HepG2 (cell line): ENCODE results near the gene ZFP64. TPM values are rescaled to one million over a fixed set of nuclear protein-coding genes. Genes with fewer than 3 reads are reported as not detected.

Source experiments
- CC2D1A ChIP-seq: sonication (generic); formaldehyde crosslinking; IDR thresholded peaks from 2 replicates; pipeline ENCODE4 v1.8.1; 2023; ENCODE audit warnings: mild to moderate bottlenecking, missing genetic modification reagents
- CCAR2 ChIP-seq: fragments of 200-400 bp; formaldehyde crosslinking; optimal IDR thresholded peaks from 2 replicates; pipeline ENCODE3; 2018; ENCODE audit warnings: low read depth, mild to moderate bottlenecking, low read length, moderate library complexity
- CREM ChIP-seq, 2 experiments: sonication (generic) in 1 of 2; formaldehyde crosslinking in 1 of 2; IDR thresholded peaks; 2 replicates each; pipeline versions ENCODE4 v1.4.0 to v1.6.1; 2016 to 2020; ENCODE audit warnings: antibody characterized with exemption in 1 of 2, mild to moderate bottlenecking in 1 of 2, missing genetic modification reagents in 1 of 2
- E2F1 ChIP-seq: sonication (generic); formaldehyde crosslinking; IDR thresholded peaks from 2 replicates; pipeline ENCODE4 v1.5.0; 2020; ENCODE audit warnings: missing genetic modification reagents
- FOXA3 ChIP-seq: IDR thresholded peaks from 2 replicates; pipeline ENCODE4 v1.6.1; 2016; ENCODE audit warnings: missing genetic modification reagents, missing compliant biosample characterization
- HES4 ChIP-seq: sonication (generic); formaldehyde crosslinking; IDR thresholded peaks from 2 replicates; pipeline ENCODE4 v1.9.0; 2021; ENCODE audit warnings: mild to moderate bottlenecking, missing genetic modification reagents, borderline replicate concordance
- KLF16 ChIP-seq, 2 experiments: sonication (generic) in 1 of 2; formaldehyde crosslinking in 1 of 2; IDR thresholded peaks; 2 replicates each; pipeline versions ENCODE4 v1.6.1 to v1.8.0; 2016 to 2023; ENCODE audit warnings: missing genetic modification reagents in 2 of 2, missing compliant biosample characterization in 1 of 2
- MAFK ChIP-seq, 2 experiments: IDR thresholded peaks in 1 of 2; conservative IDR thresholded peaks in 1 of 2; 2 replicates each; pipeline ENCODE4 v1.6.1; 2011; ENCODE audit warnings: improper control_type of control experiment in 2 of 2, low read length in 2 of 2
- SCMH1 ChIP-seq: sonication (generic); formaldehyde crosslinking; IDR thresholded peaks from 2 replicates; pipeline ENCODE4 v1.9.0; 2021; ENCODE audit warnings: missing genetic modification reagents, mild to moderate bottlenecking, borderline replicate concordance
- ZNF18 ChIP-seq: sonication (generic); formaldehyde crosslinking; IDR thresholded peaks from 2 replicates; pipeline ENCODE4 v1.8.0; 2022; ENCODE audit warnings: mild to moderate bottlenecking, missing genetic modification reagents; ENCODE audit not compliant: insufficient replicate concordance
- ZNF687 ChIP-seq: sonication (generic); formaldehyde crosslinking; IDR thresholded peaks from 2 replicates; pipeline ENCODE4 v1.5.1; 2020; ENCODE audit warnings: mild to moderate bottlenecking, missing genetic modification reagents, moderate library complexity
- ZNF761 ChIP-seq: sonication (generic); formaldehyde crosslinking; conservative IDR thresholded peaks from 2 replicates; pipeline ENCODE4 v1.4.0; 2020; ENCODE audit warnings: mild to moderate bottlenecking, missing genetic modification reagents
- ZSCAN12 ChIP-seq: sonication (generic); formaldehyde crosslinking; IDR thresholded peaks from 2 replicates; pipeline ENCODE4 v1.9.0; 2021; ENCODE audit warnings: mild to moderate bottlenecking, missing genetic modification reagents
- ZSCAN9 ChIP-seq: IDR thresholded peaks from 2 replicates; pipeline ENCODE4 v1.6.1; 2016; ENCODE audit warnings: borderline replicate concordance
- polyA plus RNA-seq, 8 experiments: library from polyadenylated mRNA; depleted of rRNA in 3 of 8; stranded (reverse) in 7 of 8; unstranded in 1 of 8; fragments of >200 nt; fragmentation: Illumina TruSeq in 4 of 8; extraction: Trizol in 4 of 8; gene quantifications; 2 replicates each; pipeline versions ENCODE4 v1.2.1 to v1.2.3, GENCODE V29; 2011 to 2016; ENCODE audit warnings: low read depth in 4 of 8, missing spikeins in 1 of 8, mixed read lengths in 1 of 8; ENCODE audit not compliant: insufficient read depth in 1 of 8
- total RNA-seq, 5 experiments: library from RNA; depleted of rRNA; stranded (reverse); fragments of >200 nt; fragmentation: Illumina TruSeq; extraction: Trizol; gene quantifications; 2 replicates each; pipeline ENCODE4 v1.2.3, GENCODE V29; 2016; ENCODE audit warnings: low read depth in 1 of 5
- TF ChIP-seq, protein P1 (sequence below): sonication (generic); formaldehyde crosslinking; IDR thresholded peaks from 2 replicates; pipeline ENCODE4 v1.9.0; 2021; ENCODE audit warnings: missing genetic modification reagents, borderline replicate concordance

The ZFP64 gene
- total and polyA plus RNA-seq, 2 of the 13 experiments (the other 11 are each of a cell fraction or from before 2014, with no cell fraction given): 12.0 to 24.3 TPM

- TF ChIP-seq ZNF18 (CRISPR knock-in tag) (no peak), ZSCAN9 (CRISPR knock-in tag) (0 out of 2 replicates have a peak, but pooled peaks have one; percentile 22), CC2D1A (CRISPR knock-in tag) (no peak), SCMH1 (no peak), MAFK (conservative IDR thresholded peaks at IDR 0.05 in 1 of 2, IDR thresholded peaks at IDR 0.05 in 1 of 2; ENCODE audit: low read length in 2 of 2) (peak; percentile 66 to 81), CREM (IDR thresholded peaks at IDR 0.05) (0 out of 2 replicates have a peak, but pooled peaks have one; percentile 16), CREM (CRISPR knock-in tag; IDR thresholded peaks at IDR 0.05) (no peak), KLF16 (CRISPR knock-in tag; IDR thresholded peaks at IDR 0.05) (peak in 1 of 2 experiments; percentile 52; a peak in 1 of 4 replicates), ZNF761 (no peak), E2F1 (0 out of 2 replicates have a peak, but pooled peaks have one; percentile 38), HES4 (CRISPR knock-in tag) (no peak), ZNF687 (CRISPR knock-in tag) (no peak), CCAR2 (no peak), ZSCAN12 (CRISPR knock-in tag) (no peak), FOXA3 (CRISPR knock-in tag) (0 out of 2 replicates have a peak, but pooled peaks have one; percentile 7)
- TF ChIP-seq, protein P1, sequence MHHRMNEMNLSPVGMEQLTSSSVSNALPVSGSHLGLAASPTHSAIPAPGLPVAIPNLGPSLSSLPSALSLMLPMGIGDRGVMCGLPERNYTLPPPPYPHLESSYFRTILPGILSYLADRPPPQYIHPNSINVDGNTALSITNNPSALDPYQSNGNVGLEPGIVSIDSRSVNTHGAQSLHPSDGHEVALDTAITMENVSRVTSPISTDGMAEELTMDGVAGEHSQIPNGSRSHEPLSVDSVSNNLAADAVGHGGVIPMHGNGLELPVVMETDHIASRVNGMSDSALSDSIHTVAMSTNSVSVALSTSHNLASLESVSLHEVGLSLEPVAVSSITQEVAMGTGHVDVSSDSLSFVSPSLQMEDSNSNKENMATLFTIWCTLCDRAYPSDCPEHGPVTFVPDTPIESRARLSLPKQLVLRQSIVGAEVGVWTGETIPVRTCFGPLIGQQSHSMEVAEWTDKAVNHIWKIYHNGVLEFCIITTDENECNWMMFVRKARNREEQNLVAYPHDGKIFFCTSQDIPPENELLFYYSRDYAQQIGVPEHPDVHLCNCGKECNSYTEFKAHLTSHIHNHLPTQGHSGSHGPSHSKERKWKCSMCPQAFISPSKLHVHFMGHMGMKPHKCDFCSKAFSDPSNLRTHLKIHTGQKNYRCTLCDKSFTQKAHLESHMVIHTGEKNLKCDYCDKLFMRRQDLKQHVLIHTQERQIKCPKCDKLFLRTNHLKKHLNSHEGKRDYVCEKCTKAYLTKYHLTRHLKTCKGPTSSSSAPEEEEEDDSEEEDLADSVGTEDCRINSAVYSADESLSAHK: no peak
Observed at GRCh38 chr20:52150440-52151258, 40.9 kb downstream of the ZFP64 start (continued).
